Esophagus mucosa (tissue), 1 donor: ENCODE measurements around the gene ZFAND3. TPM values are rescaled to one million over a fixed set of nuclear protein-coding genes. Genes with fewer than 3 reads are reported as not detected.

ENCODE experiments used
- ATAC-seq: fragments of 200-7000 bp; cut with Tn5 transposase; one replicate; pipeline ENCODE4 v1.9.1; 2020
- total RNA-seq: library from RNA; stranded (reverse); gene quantifications from one replicate; pipeline ENCODE4 v1.2.4, GENCODE V29; 2023
- donor health status: DM: yes; HTN: yes; CAD: no.

The ZFAND3 gene
- total RNA-seq, 1 donor from 2014 or later = 42.6 TPM

- no peak for ATAC-seq
Measured at GRCh38 chr6:38156818-38157565, 337.5 kb downstream of the ZFAND3 start.

GRCh38 chr6:38157905-38158304, 338.4 kb downstream of the ZFAND3 start:
- ATAC-seq = no peak

GRCh38 chr6:38158762-38159350, 339.3 kb downstream of the ZFAND3 start:
- no peak for ATAC-seq

GRCh38 chr6:38159596-38159995, 340.1 kb downstream of the ZFAND3 start:
- ATAC-seq = no peak

DNA sequence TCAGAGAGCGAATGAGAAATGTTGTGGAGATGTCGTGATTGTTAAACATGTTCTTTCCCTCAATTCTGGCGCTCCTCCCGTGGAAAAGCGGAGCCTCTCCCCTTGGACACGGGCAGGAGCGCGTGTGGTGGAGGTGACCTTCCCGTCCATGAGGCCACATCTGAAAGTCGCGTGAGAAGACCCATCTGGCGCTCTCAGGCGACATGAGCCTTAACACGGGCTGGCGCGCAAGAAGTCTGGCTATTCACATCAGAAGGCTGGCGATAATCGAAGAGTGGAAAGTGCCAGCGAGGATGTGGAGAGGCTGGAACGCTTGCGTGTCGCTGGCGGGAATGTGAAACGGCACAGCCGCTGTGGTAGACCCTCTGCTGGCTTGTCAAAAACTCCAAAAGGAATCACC, 341.3 kb downstream of the ZFAND3 start:
- no peak for ATAC-seq

GRCh38 chr6:38161331-38161730, 341.8 kb downstream of the ZFAND3 start:
- ATAC-seq = no peak

- ATAC-seq = no peak
Measured at GRCh38 chr6:38161754-38162492, 342.4 kb downstream of the ZFAND3 start.

DNA sequence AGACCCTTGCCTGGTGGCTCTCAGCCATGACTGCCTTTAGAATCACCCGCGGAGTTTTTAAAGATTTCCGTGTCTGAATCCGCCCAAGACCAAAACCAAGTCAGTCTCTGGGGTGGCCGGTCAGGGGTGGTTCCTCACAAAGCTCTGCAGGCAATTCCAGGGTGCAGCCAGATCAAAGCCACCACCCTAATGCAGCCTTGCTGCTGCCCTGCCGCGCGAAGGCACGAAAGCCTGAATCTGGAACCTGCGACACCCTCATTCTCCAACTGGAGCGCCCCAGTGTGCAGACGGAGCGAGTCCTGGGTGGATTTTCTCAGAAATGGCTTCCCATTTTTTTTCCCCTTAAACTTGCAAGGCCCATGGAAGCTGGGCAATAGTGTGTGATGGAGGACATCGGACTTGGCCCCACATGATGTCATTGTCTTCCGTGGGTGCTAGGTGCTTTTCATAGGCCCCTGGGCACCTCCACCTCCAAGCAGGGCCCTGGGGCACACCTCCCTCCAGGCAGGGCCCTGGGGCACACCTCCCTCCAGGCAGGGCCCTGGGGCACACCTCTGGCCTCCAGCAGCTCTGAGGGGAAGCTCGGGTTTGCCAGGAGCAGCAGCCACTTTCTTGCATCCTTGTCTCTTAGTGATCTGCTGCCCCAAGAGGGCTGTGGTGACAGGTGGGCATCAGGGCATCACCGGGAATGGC, 343.1 kb downstream of the ZFAND3 start:
- no peak for ATAC-seq

DNA sequence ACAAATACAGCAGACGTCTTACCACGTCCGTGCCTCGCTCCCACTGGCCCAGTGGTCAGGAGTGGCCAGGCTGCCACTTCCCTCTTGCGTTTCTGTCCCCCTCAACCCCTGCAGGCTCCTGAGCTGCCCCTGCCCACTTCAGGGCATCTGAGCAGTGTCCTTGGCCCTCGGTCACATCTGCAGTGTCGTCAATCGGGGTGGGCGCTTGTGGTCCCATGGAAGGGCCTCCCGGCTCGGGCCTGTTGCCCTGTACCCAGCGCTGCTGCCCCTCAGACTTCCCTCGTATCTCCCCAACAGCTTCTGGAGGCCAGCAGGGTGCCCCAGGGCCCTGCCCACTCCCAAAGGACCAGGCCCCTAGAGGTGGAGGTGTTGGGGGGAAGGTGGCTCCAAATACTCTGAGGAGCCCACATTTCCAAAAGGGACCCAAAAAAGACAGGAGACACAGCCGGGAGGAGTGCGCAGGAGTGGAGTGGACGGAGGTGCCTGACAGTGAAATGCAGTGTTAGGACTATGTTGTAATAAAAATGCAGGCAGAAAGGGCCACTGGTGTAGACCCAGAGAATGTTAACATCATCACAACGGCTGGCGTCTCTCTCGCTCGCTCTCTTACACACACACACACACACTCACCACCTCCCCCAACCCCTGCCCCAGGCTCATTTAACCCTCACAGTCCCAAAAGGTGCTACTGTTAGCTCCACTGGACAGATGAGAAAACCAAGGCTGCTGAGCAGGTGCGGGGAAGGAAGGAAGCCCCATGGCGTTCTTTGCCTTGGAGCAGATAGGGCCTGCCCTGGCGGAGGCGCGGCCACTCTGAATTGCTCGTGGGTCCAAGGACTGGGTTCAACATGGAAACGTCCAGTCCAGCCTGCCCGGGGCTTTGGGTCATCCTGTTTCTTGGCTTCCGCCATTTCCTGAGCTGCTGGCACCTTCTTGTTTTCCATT, 343.9 kb downstream of the ZFAND3 start:
- no peak for ATAC-seq

DNA sequence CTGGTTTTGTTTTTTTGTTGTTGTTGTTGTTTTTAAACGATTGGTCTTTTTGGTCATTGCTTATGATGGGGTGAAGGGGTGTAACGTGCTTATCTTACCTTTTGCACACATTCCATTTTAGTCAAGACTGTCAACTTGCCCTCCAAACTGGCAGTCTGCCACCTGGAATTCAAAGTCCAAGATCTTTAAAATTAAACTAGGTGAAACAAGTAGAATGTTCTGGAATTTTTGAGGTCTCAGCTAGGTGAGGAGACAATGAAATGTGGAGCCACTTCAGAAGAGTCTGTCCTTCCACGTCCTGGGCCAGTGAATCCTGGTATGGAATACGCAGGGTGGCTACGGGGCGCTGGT, 344.6 kb downstream of the ZFAND3 start:
- ATAC-seq = no peak

- no peak for ATAC-seq
Measured at GRCh38 chr6:38164671-38165108, 345.2 kb downstream of the ZFAND3 start.

DNA sequence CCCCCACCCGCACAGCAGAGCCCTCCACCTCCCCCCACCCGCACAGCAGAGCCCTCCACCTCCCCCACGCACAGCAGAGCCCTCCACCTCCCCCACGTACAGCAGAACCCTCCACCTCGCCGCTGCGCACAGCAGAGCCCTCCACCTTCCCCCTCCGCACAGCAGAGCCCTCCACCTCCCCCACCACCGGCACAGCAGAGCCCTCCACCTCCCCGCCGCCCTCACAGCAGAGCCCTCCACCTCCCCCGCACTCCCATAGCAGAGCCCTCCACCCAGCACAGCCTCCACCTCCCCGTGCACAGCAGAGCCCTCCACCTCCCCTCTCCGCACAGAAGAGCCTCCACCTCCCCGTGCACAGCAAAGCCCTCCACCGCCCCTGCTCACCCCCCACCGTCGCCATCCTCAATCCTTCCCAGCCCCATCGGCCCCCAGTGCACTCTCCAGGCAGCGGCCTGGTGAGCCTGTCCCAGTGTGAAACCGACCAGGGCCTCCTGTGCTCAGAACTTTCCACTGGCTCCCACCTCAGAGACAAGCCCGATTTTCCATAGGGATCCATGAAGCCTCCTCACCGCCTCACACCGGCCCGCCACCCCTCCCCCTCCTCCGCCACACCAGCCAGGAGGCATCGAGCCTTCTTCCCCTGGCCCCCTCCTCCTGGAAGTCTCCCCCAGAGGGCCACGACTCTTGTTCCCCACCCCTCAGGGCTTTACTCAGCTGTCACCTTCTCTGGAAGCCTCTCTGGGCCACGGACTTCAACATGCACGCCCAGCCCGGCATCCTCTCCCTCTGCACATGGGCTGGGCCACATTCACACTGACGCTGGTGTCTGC, 347.1 kb downstream of the ZFAND3 start:
- ATAC-seq = no peak

GRCh38 chr6:38167598-38167997, 348.1 kb downstream of the ZFAND3 start:
- no peak for ATAC-seq

DNA sequence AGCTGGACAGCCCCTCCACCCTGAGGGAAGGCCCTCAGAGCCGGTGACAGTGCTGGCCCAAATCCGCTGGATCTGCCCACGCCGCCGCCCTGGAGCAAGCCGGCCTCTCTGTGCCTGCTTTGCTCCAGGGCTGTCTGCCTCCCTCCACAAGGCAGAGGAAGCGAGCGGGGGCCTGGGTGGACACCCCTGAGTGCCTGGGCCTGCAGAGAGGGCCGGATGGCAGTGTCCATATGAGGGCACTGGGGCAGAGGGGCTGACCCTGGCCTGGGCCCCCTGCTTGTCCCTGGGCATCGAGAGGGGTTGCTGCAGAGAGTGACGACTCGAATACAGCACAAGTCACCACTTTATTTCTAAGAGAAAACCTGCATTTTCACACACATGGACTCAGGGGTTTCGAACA, 348.6 kb downstream of the ZFAND3 start:
- ATAC-seq = no peak

GRCh38 chr6:38168699-38169098, 349.2 kb downstream of the ZFAND3 start:
- no peak for ATAC-seq

DNA sequence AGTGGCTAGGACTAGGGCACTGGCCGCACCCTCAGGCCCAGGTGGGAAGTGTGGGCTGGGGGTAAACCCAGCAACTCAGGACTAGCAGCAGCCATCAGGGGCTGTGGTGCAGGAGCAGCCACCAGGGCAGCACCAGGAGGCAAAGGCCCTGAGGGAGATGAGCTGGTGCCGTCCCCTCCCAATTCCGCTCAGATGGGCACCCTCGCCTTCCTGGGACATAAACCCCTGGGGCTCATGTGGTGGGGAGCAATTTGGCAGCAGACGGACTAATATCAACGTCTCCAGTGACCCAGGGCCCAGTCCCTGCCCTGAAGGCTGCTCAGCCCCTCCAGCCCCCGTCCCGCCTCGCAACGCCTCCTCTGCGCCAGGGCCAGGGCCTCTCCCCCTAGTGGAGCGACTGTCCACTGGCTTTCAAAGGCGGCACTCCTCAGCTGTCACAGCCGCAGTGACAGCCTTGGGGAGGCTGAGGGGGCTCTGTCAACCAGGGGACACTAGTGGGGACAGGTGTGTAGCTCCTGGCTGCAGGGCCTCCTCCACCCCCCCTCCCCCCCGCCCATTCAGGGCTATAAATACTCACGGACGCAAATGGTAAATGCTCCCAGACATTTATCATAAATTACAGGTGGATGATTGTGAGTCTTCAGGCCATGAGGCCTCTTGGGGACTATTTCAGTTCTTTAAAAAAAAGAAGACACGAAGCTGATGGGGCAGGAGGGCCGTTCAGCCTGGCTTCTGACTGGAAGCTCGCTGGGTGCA, 349.9 kb downstream of the ZFAND3 start:
- ATAC-seq = no peak

GRCh38 chr6:38169977-38170526, 350.5 kb downstream of the ZFAND3 start:
- no peak for ATAC-seq

GRCh38 chr6:38170666-38171355, 351.3 kb downstream of the ZFAND3 start:
- no peak for ATAC-seq

- ATAC-seq = no peak
Measured at GRCh38 chr6:38171997-38172738, 352.6 kb downstream of the ZFAND3 start.
